BJ (cell line): ENCODE data around the gene CHID1. TPM values are rescaled to one million over a fixed set of nuclear protein-coding genes. Genes with fewer than 3 reads are reported as not detected.

ENCODE experiments used
- CTCF ChIA-PET: fragments of 350-600 bp; formaldehyde crosslinking; extraction: SDS; loops from one replicate; lab custom pipeline; 2021; ENCODE audit warnings: antibody characterized with exemption, inconsistent platforms; lab: Yijun Ruan, JAX
- POLR2A ChIA-PET: fragments of 300-600 bp; sonication (Branson Sonifier 250); formaldehyde crosslinking; extraction: SDS; loops from one replicate; lab custom pipeline; 2021; ENCODE audit warnings: antibody characterized with exemption; lab: Charles Lee
- DNase-seq: peaks from one replicate; pipeline ENCODE4 v3.0.0-alpha.2; 2011; ENCODE audit warnings: low read depth
- H3K27me3 ChIP-seq: 2 replicates; pipeline ENCODE4 v1.6.0; 2011; ENCODE audit warnings: low read length; ENCODE audit not compliant: control insufficient read depth, insufficient read depth
- H3K36me3 ChIP-seq: 2 replicates; pipeline ENCODE4 v1.5.1; 2011; ENCODE audit warnings: low read length; ENCODE audit not compliant: control insufficient read depth, insufficient read depth
- H3K4me3 ChIP-seq: 2 replicates; pipeline ENCODE4 v1.5.1; 2011; ENCODE audit warnings: low read depth, mild to moderate bottlenecking, control low read depth, low read length
- polyA plus RNA-seq: library from polyadenylated mRNA; depleted of rRNA; stranded (reverse); fragments of >200 nt; gene quantifications from 2 replicates; pipeline ENCODE4 v1.2.3, GENCODE V29; 2011
- TF ChIP-seq, protein P1 (sequence below): IDR thresholded peaks from 2 replicates; pipeline ENCODE4 v1.5.1; 2011; ENCODE audit warnings: low read depth, mild to moderate bottlenecking, control low read depth, inconsistent platforms, low read length, moderate library complexity; ENCODE audit not compliant: insufficient read depth

CHID1 gene
- polyA plus RNA-seq, 1 experiment: 178 TPM

DNA sequence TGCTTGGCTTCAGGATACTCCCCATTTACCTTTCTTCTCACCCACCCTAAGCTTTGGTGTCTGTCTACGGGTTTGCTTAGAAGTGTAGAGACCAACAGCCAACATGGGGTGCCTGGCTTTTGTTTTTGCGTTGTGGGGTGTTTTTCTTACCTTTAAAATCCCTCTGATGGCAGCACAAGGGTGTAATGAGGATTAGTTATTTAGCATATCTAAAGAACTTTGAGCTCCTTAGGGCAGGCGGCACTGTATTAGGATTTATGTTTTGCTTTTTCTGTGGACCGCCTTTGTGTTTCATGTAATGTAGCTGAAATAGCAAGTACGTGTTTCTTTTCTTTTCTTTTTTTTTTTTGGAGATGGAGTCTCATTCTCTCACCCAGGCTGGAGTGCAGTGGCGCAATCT lies 23.9 kb upstream of the CHID1 start:
- POLR2A ChIA-PET: no interaction called here
- Histone ChIP-seq H3K4me3 (no peak overlapping the region), H3K36me3 (no peaks in the 10 kb centered on the region), H3K27me3 (no peaks in the 10 kb centered on the region)
- CTCF ChIA-PET: interaction anchor here (0.6 kb wide), 1 partner anchor 1039 kb away, joined by 3 read pairs; no protein-coding TSS in a partner anchor
- DNase-seq: no peak
- TF ChIP-seq, protein P1, sequence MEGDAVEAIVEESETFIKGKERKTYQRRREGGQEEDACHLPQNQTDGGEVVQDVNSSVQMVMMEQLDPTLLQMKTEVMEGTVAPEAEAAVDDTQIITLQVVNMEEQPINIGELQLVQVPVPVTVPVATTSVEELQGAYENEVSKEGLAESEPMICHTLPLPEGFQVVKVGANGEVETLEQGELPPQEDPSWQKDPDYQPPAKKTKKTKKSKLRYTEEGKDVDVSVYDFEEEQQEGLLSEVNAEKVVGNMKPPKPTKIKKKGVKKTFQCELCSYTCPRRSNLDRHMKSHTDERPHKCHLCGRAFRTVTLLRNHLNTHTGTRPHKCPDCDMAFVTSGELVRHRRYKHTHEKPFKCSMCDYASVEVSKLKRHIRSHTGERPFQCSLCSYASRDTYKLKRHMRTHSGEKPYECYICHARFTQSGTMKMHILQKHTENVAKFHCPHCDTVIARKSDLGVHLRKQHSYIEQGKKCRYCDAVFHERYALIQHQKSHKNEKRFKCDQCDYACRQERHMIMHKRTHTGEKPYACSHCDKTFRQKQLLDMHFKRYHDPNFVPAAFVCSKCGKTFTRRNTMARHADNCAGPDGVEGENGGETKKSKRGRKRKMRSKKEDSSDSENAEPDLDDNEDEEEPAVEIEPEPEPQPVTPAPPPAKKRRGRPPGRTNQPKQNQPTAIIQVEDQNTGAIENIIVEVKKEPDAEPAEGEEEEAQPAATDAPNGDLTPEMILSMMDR: no peak

DNA sequence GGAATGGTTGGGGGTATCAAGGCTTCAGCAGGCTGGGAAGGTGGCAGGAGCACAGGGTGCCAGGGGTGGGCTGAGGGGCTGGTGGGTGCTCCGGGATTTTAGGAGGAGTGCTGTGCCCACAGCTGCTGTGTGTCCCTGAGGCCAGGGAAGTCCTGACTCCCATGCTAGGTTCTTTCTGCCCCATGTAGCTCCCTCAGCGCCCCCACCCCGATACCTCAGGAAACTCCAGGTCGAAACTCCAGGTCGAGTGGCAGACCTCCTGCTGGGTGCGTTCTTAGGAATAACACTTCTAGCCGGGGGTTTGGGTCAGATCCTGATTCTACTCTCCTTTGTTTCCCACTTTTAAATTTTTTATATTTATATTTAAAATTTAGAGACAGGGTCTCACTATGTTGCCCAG lies 23.3 kb upstream of the CHID1 start:
- Histone ChIP-seq H3K4me3 (no peak overlapping the region), H3K27me3 (no peaks in the 10 kb centered on the region), H3K36me3 (no peaks in the 10 kb centered on the region)
- ChIA-PET POLR2A (no interaction called here), CTCF (no interaction called here)
- no peak for DNase-seq
- TF ChIP-seq, protein P1: no peak

DNA sequence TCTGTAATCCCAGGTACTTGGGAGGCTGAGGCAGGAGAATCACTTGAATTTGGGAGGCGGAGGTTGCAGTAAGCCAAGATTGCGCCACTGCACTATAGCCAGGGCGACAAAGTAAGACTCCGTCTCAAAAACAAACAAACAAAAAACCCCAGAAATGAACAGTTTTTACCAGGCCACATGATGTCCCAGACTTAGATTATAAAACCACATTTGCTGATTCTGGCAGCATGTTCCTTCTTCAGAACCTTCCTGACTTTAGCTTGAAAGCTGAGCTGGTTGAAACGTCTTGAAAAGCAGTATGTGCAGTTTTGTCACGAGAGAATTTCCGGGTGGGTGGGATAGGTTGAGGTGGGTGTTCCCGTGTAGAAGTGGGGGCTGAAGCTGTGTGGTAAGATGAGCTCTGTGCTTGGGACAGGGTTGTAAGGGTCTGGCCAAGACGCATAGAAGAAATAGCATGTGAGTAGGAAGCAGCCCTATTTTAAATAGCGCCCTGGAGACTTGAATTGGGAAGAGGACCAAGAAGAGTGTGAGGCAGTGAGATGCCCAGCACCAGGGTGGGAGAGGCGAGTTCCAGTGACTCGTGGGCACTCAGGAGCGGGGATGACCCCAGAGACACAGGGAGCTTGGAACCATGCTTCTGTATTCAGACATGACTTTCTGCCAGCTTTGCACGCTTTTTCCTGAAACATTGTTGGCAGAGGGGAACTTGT lies 22.7 kb upstream of the CHID1 start:
- no peak for DNase-seq
- CTCF ChIA-PET: no interaction called here
- H3K4me3 ChIP-seq: no peak overlapping the region

DNA sequence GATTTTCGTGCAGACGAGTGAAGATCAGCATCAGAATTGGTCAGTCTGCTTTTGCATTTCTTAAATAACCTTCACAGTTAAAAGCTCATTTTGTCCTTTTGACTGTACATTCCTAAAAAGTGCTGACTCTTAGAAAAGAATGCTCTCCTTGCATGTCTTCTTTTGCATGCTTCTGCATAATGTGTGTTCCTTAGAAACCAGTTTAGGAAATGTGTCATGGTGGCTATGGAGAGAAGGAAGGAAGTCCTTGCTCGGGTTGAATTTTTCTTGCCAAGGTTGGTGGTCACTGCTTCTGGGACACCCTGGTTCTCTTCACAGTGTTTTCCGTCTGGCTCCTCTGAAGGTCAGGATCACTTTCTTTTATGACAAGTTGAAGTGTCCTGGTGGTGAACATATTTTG lies 21.8 kb upstream of the CHID1 start:
- POLR2A ChIA-PET: no interaction called here
- no peaks in the 10 kb centered on the region for H3K27me3 ChIP-seq
- no peak for DNase-seq
- TF ChIP-seq, protein P1: no peak
- no peak overlapping the region for H3K4me3 ChIP-seq
- H3K36me3 ChIP-seq: peaks cover 3% of the 10 kb centered on the region; the same call in 1 of the 2 replicates
- CTCF ChIA-PET: no interaction called here

More for the DNA sequence above, 22.7 kb upstream of the CHID1 start:
- Histone ChIP-seq H3K27me3 (no peaks in the 10 kb centered on the region), H3K36me3 (peaks cover 2% of the 10 kb centered on the region; the same call in 1 of the 2 replicates)
- TF ChIP-seq, protein P1: no peak
- POLR2A ChIA-PET: no interaction called here

DNA sequence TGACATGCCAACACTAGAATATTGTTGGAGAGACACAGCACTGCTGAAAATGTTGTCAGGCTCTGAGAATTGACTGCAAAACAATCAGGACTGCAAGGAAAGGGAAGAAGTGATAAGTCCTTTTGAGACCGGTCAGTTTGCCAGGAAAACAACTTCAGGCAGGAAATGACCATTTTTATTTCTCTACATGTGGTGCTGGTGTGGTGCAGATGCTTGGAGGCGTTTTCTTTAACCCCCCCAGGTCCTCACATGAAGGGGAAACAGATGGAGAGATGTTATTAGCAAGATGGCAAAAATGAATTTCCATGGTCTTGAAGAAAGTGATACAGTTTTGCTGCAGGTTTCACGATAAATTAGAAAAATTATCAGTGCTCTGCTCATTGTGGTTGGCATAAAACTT lies 20.8 kb upstream of the CHID1 start:
- Histone ChIP-seq H3K4me3 (no peak overlapping the region), H3K27me3 (no peaks in the 10 kb centered on the region), H3K36me3 (peaks cover 4% of the 10 kb centered on the region; the same call in 1 of the 2 replicates)
- TF ChIP-seq, protein P1: no peak
- ChIA-PET CTCF (no interaction called here), POLR2A (no interaction called here)
- no peak for DNase-seq
